ENCODE results near the gene CRYBG3.

The CRYBG3 gene

DNA sequence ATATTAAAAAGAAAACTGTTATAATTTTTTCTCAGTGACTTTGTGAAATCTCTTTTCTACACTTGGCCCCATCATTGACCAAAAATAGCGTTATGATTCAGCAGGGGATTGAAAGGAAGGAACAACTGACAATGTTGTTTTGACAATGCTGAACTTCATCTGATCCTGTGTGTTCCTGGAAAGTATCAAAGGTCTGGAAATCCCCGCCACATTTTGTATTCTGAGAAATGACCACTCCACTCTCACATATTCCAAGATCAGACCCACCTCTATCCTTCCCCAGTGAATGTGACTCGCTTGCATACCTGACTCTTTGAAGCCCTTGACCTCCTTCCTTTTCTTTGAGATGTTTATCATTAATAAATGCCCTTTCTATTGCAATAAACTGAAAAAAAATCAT lies 160.1 kb downstream of the CRYBG3 start:
- DNase-seq, result no peak

GRCh38 chr3:97983933-97984491 lies 162.2 kb downstream of the CRYBG3 start:
- no peak for DNase-seq

- no peak for DNase-seq
Measured at GRCh38 chr3:97987306-97987705, 165.5 kb downstream of the CRYBG3 start.

DNA sequence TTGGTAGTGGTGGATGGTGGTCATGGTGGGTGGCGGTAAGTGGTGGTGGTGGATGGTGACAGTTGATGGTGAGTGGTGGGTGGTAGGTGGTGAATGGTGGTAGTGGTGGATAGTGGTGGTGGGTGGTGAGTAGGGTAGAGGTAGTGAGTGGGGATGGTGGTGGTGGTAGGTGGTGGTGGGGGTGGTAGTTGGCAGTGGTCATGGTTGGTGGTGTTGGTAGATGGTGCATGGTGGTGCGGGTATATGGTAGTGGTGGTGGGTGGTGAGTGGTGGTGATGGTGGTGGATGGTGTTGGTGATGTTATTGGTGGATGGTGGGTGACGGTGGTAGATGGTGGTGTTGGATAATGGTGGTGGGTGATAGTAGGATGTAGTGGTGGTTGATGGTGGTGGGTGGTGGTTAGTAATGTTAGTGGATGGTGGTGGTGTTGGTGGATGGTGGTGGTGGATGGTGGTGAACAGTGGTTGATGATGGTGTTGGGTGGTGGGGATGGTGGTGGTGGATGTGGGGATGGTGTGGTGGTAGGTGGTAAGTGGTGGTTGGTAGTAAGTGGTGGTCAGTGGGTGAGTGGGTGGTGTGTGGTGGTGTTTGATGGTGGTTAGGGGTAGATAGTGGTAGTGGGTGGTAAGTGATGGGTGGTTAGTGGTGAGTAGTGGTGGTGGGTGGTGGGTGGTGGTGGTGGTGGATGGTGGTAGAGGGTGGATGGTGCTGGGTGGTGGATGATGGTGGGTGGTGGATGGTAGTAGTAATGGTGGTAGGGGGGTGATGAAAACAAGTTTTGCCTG lies 167.2 kb downstream of the CRYBG3 start:
- no peak for DNase-seq

DNA sequence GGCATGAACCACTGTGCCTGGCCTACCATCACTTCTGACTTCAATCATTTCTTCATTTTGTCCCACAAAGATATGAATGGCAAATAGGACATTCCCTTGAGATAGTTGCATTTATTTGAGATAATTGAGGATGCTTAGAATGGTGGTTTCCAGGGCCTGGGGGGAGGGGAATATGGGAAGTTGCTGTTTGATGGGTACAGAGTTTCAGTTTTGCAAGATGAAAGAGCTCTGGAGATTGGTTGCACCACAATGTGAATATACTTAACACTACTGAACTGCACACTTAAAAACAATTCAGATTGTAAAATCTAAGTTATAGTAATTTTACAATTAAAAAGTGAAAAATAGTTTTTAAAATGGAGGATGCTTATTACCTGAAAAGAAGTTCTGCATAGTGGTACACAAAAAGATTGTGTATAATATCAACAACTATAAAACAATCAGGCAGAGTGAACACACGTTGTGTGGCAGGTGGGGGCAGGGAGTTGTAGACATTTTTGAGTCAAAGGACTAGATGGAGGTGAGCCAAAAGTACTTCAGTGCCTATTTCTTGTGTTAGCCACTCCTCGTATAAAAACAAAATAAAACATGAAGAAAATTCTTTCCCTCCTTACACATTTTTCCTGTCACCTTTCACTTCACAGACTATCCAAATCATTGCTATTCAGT lies 168.9 kb downstream of the CRYBG3 start:
- DNase-seq, result peak; percentile 22

DNA sequence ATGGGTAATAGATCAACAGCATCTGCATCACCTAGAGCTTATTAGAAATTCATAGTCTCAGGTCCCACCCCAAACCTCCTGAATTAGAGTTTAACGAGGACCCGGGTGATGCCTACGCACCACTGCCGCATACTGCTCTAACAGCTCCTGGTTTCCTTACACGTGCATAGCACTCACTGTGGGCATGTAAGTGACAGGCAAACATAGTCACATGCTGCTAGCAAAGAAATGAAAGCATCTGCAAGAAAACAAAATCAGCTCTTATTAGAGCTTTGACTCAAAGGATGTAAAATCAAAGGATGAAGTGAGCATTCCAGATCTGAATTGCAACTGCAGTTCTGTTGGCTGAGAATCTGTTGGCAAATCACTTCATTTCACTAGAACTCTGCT lies 169.5 kb downstream of the CRYBG3 start:
- peak; percentile 47 for DNase-seq

DNA sequence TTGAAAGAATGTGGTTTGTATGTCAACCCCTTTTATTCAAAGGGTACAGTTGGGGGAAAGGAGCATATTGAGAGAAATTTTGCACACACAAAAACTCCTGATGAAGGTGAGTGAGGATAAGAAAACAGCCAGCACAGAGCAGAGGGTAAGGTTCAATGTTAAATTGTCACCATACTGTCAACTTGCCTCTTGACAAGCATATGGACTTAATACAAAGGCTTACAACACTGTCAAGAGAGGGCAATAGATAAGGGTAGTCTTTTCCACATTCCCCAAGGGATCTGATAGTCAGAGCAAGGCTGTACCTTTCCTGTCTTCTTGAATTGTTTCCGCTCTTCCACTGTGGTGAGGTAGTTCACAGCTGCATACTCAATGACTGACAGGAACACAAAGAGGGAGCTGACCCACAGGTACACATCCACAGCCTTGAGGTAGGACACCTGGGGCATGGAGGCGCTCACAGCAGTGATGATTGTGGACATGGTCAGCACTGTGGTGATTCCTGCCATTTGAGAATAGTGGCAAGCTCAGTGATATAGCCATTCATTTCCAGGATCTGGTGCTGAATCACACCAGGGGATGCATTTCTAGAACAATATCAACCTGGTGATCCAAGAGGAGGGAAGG lies 170.8 kb downstream of the CRYBG3 start:
- DNase-seq, result no peak

DNA sequence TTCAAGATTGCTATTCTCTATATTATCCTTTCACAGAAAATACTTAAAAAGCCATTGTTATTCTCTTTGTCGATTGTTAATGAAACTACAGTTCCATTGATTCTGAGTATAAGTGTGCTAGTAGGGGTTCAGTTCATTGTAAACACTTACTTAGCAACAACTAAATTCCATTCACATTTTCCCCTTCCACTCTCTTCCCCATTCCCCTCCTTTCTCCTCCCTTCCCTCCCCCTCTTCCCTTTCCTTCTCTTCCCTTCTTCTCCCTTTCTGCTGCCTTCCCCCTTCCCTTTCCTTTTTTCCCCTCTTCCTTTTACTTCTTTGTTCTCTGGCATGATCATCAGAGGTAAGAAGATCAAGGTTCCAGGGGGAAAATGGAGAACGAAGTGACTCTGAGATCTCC lies 171.7 kb downstream of the CRYBG3 start:
- DNase-seq, result no peak

DNA sequence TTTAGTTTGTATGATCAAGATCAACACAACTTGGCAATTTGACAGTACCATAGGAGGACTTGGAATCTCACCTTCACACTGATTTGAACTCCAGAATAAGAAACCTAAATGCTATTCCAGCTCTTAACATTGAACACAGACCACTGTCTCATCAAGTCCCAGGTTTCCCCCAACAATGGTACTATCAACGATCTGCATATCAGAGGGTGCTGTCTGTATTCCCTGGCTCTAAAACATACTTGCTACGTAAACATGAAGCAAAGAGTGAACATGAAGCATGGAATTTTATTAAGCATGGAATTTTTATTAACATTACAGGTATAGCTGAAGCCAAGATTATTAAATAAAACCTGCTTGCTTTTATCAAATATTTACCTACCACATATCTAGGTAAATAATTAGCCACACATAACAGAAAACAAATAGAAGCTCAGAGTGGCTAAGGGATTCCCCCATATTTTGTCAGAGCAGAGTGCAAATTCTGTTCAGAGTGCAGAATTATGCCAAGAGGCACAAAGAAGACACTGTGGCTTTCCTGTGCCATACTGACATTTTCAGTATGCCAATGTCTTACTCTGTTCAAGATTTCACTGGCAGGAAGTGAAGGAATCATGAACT lies 172.6 kb downstream of the CRYBG3 start:
- DNase-seq, result no peak

Data from CD4-positive, alpha-beta T cell treated with Interleukin-17A for 4 hours (primary cell).